ENCODE measurements around the gene SDCBP2. TPM values are rescaled to one million over a fixed set of nuclear protein-coding genes. Genes with fewer than 3 reads are reported as not detected.

Gene SDCBP2
- total and polyA plus RNA-seq, 4 donors: 1.9 to 6.1 (median 4.7) TPM

DNA sequence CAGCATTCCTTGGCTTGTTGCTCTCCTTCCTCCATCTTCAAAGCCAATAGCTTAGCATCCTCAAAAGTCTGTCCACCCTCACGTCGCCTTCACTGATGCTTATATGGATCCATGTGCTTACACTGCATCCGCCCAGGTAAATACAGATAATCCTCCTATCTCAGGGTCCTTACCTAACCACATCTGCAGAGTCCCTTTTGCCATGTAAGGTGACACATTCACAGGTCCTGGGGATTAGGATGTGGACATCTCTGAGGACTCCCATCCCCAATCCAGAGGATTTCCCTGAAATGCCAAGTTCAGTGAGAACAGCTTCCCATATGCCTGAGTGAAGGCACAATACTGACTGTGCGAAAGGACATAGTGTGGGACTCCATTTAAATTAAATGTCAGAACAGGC, 38.5 kb upstream of the SDCBP2 start:
- TF ChIP-seq EGR1 (IDR thresholded peaks at IDR 0.05; ENCODE audit: low read depth in 2 of 2) (no peak), RXRA (IDR thresholded peaks at IDR 0.05) (no peak), HNF4G (IDR thresholded peaks at IDR 0.05) (no peak), RAD21 (IDR thresholded peaks at IDR 0.05) (no peak), FOXA1 (IDR thresholded peaks at IDR 0.05) (no peak), SP1 (IDR thresholded peaks at IDR 0.05) (no peak)
- TF ChIP-seq, protein P1, sequence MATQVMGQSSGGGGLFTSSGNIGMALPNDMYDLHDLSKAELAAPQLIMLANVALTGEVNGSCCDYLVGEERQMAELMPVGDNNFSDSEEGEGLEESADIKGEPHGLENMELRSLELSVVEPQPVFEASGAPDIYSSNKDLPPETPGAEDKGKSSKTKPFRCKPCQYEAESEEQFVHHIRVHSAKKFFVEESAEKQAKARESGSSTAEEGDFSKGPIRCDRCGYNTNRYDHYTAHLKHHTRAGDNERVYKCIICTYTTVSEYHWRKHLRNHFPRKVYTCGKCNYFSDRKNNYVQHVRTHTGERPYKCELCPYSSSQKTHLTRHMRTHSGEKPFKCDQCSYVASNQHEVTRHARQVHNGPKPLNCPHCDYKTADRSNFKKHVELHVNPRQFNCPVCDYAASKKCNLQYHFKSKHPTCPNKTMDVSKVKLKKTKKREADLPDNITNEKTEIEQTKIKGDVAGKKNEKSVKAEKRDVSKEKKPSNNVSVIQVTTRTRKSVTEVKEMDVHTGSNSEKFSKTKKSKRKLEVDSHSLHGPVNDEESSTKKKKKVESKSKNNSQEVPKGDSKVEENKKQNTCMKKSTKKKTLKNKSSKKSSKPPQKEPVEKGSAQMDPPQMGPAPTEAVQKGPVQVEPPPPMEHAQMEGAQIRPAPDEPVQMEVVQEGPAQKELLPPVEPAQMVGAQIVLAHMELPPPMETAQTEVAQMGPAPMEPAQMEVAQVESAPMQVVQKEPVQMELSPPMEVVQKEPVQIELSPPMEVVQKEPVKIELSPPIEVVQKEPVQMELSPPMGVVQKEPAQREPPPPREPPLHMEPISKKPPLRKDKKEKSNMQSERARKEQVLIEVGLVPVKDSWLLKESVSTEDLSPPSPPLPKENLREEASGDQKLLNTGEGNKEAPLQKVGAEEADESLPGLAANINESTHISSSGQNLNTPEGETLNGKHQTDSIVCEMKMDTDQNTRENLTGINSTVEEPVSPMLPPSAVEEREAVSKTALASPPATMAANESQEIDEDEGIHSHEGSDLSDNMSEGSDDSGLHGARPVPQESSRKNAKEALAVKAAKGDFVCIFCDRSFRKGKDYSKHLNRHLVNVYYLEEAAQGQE (IDR thresholded peaks at IDR 0.05): no peak
- TF ChIP-seq, protein P2, sequence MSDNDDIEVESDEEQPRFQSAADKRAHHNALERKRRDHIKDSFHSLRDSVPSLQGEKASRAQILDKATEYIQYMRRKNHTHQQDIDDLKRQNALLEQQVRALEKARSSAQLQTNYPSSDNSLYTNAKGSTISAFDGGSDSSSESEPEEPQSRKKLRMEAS (IDR thresholded peaks at IDR 0.05): no peak
- TF ChIP-seq, protein P3, sequence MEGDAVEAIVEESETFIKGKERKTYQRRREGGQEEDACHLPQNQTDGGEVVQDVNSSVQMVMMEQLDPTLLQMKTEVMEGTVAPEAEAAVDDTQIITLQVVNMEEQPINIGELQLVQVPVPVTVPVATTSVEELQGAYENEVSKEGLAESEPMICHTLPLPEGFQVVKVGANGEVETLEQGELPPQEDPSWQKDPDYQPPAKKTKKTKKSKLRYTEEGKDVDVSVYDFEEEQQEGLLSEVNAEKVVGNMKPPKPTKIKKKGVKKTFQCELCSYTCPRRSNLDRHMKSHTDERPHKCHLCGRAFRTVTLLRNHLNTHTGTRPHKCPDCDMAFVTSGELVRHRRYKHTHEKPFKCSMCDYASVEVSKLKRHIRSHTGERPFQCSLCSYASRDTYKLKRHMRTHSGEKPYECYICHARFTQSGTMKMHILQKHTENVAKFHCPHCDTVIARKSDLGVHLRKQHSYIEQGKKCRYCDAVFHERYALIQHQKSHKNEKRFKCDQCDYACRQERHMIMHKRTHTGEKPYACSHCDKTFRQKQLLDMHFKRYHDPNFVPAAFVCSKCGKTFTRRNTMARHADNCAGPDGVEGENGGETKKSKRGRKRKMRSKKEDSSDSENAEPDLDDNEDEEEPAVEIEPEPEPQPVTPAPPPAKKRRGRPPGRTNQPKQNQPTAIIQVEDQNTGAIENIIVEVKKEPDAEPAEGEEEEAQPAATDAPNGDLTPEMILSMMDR (IDR thresholded peaks at IDR 0.05; ENCODE audit: low read depth, low read length, missing input control): no peak
- H3K4me1 ChIP-seq (ENCODE audit: control insufficient read depth in 4 of 4, insufficient read depth in 4 of 4, low read length in 3 of 4): peaks cover 0 to 4% (median 1%) of the 10 kb centered on the region in 4 donors
- peaks cover 2 to 18% (median 9%) of the 10 kb centered on the region in 4 donors for H3K36me3 ChIP-seq (ENCODE audit: control insufficient read depth in 4 of 4, insufficient read depth in 3 of 4, low read depth in 1 of 4, low read length in 3 of 4)
- DNase-seq (ENCODE audit: low spot score): no peak
- H3K27ac ChIP-seq (ENCODE audit: low read depth in 1 of 2, low read length in 2 of 2): no peak overlapping the region
- no peak overlapping the region for H3K9ac ChIP-seq (ENCODE audit: low read depth in 1 of 2, low read length in 2 of 2)
- H3K27me3 ChIP-seq (ENCODE audit: control insufficient read depth in 4 of 4, insufficient read depth in 4 of 4, low read length in 3 of 4): no peaks in the 10 kb centered on the region
- no peak overlapping the region for H3K4me3 ChIP-seq (ENCODE audit: low read depth in 1 of 3, low read length in 3 of 3)
- WGBS: 99% methylated on average over 4 of the region's 4 CpGs
- no peaks in the 10 kb centered on the region for H3K9me3 ChIP-seq (ENCODE audit: control insufficient read depth in 4 of 4, low read length in 3 of 4)

DNA sequence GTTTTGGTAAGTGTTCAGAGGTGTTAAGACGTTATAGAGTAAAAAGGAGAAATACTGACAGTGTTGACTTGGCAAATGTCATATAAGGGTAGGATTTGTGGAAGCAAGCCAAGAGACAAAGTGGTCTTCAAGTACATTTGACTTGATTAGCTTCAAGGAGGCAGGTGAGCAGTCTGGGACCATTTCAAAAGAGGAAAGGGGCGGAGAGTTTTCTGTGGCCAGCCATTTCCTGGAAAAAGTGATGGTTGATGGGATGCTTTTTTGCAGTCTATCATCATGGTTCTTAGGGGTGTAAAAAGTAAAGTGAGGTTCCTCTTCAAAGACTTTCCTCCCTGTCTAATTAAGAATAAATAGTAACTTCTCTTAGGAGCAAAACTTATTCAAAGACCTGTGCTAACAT, 35.2 kb upstream of the SDCBP2 start:
- H3K27ac ChIP-seq (ENCODE audit: low read depth in 1 of 2, low read length in 2 of 2): no peak overlapping the region

More for the DNA sequence above, 35.2 kb upstream of the SDCBP2 start:
- WGBS: 83% methylated on average over 2 of the region's 2 CpGs
- no peaks in the 10 kb centered on the region for H3K27me3 ChIP-seq (ENCODE audit: control insufficient read depth in 4 of 4, insufficient read depth in 4 of 4, low read length in 3 of 4)
- H3K9ac ChIP-seq (ENCODE audit: low read depth in 1 of 2, low read length in 2 of 2): no peak overlapping the region
- H3K4me1 ChIP-seq (ENCODE audit: control insufficient read depth in 4 of 4, insufficient read depth in 4 of 4, low read length in 3 of 4): peaks cover 0 to 4% (median 1%) of the 10 kb centered on the region in 4 donors
- DNase-seq (ENCODE audit: low spot score): no peak
- no peak overlapping the region for H3K4me3 ChIP-seq (ENCODE audit: low read depth in 1 of 3, low read length in 3 of 3)
- peaks cover 0 to 20% (median 10%) of the 10 kb centered on the region in 4 donors for H3K36me3 ChIP-seq (ENCODE audit: control insufficient read depth in 4 of 4, insufficient read depth in 3 of 4, low read depth in 1 of 4, low read length in 3 of 4)
- TF ChIP-seq EGR1 (IDR thresholded peaks at IDR 0.05; ENCODE audit: low read depth in 2 of 2) (no peak), HNF4G (IDR thresholded peaks at IDR 0.05) (no peak), FOXA1 (IDR thresholded peaks at IDR 0.05) (no peak), RXRA (IDR thresholded peaks at IDR 0.05) (no peak), TAF1 (conservative IDR thresholded peaks at IDR 0.05) (no peak)
- TF ChIP-seq, protein P3 (IDR thresholded peaks at IDR 0.05; ENCODE audit: low read depth, low read length, missing input control): no peak
- TF ChIP-seq, protein P1 (IDR thresholded peaks at IDR 0.05): no peak
- no peaks in the 10 kb centered on the region for H3K9me3 ChIP-seq (ENCODE audit: control insufficient read depth in 4 of 4, low read length in 3 of 4)
